Astrocyte (in vitro differentiated cells and primary cell): ENCODE results near the gene TRPM7.

ENCODE experiments used
- EZH2 ChIP-seq: IDR thresholded peaks from 2 replicates; pipeline ENCODE4 v1.6.1; 2012; ENCODE audit warnings: mild to moderate bottlenecking, low read length, inconsistent platforms; ENCODE audit not compliant: insufficient read depth
- TF ChIP-seq, protein P1 (sequence below): IDR thresholded peaks from 2 replicates; pipeline ENCODE4 v1.5.1; 2011; ENCODE audit warnings: low read depth, mild to moderate bottlenecking, inconsistent platforms, low read length, moderate library complexity; ENCODE audit not compliant: insufficient read depth

DNA sequence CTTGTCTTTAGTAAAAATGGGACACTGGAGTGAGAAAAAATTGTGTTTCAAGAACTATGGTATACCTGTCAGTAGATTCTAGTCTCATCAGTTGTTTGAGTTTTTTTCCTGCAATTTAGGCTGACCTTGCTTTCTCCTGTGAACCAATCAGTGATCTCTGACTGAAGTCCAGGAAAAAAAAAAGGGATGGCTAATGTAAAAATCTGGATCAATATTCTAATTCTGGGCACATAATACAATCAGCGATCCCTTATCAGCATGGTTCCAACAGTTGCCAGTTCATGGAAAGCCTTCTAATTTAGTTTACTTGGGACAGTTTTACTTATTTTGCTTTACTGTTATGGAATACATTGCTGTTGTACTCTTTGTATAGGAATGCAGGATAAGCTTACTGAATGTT is 17.0 kb downstream of the TRPM7 start:
- TF ChIP-seq, protein P1, sequence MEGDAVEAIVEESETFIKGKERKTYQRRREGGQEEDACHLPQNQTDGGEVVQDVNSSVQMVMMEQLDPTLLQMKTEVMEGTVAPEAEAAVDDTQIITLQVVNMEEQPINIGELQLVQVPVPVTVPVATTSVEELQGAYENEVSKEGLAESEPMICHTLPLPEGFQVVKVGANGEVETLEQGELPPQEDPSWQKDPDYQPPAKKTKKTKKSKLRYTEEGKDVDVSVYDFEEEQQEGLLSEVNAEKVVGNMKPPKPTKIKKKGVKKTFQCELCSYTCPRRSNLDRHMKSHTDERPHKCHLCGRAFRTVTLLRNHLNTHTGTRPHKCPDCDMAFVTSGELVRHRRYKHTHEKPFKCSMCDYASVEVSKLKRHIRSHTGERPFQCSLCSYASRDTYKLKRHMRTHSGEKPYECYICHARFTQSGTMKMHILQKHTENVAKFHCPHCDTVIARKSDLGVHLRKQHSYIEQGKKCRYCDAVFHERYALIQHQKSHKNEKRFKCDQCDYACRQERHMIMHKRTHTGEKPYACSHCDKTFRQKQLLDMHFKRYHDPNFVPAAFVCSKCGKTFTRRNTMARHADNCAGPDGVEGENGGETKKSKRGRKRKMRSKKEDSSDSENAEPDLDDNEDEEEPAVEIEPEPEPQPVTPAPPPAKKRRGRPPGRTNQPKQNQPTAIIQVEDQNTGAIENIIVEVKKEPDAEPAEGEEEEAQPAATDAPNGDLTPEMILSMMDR: no peak
- no peak for TF ChIP-seq EZH2
